A673 (cell line): ENCODE measurements around the gene KRT27.

Source experiments
- CTCF ChIP-seq: fragments of 300-800, 200-600 bp; sonication (generic); conservative IDR thresholded peaks from 2 replicates; pipeline ENCODE4 v1.5.1; 2017; ENCODE audit warnings: low read depth, mild to moderate bottlenecking, antibody characterized with exemption, low read length, moderate library complexity, mixed read lengths
- EZH2 ChIP-seq: fragments of 200-600 bp; sonication (generic); IDR thresholded peaks from 2 replicates; pipeline ENCODE4 v1.6.1; 2017; ENCODE audit warnings: borderline replicate concordance, low read depth, mild to moderate bottlenecking, mixed read lengths, antibody characterized with exemption, low read length; ENCODE audit not compliant: poor library complexity, severe bottlenecking

GRCh38 chr17:40813804-40814203, 31.5 kb upstream of the KRT27 start:
- no peak for TF ChIP-seq EZH2
- no peak for TF ChIP-seq CTCF
